Measurements from ENCODE around the gene COMMD6.

DNA sequence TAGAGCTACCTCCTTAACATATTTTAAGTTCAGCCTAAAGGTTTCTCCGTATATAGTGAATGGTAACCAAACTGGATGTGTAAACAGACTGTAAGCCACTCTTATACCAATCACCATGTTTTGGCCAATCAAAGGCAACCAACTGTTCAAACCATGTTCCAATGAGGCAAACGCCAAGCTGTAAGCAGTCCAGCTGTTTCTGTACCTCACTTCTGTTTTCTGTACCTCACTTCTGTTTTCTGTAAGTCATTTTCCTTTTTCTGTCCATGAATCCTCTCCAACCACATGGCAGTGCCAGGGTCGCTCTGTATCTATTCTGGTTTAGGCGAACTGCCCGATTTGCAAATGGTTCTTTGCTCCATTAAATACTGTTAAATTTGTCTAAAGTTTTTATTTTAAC lies 24.4 kb downstream of the COMMD6 start:
- TF ChIP-seq, protein P1, sequence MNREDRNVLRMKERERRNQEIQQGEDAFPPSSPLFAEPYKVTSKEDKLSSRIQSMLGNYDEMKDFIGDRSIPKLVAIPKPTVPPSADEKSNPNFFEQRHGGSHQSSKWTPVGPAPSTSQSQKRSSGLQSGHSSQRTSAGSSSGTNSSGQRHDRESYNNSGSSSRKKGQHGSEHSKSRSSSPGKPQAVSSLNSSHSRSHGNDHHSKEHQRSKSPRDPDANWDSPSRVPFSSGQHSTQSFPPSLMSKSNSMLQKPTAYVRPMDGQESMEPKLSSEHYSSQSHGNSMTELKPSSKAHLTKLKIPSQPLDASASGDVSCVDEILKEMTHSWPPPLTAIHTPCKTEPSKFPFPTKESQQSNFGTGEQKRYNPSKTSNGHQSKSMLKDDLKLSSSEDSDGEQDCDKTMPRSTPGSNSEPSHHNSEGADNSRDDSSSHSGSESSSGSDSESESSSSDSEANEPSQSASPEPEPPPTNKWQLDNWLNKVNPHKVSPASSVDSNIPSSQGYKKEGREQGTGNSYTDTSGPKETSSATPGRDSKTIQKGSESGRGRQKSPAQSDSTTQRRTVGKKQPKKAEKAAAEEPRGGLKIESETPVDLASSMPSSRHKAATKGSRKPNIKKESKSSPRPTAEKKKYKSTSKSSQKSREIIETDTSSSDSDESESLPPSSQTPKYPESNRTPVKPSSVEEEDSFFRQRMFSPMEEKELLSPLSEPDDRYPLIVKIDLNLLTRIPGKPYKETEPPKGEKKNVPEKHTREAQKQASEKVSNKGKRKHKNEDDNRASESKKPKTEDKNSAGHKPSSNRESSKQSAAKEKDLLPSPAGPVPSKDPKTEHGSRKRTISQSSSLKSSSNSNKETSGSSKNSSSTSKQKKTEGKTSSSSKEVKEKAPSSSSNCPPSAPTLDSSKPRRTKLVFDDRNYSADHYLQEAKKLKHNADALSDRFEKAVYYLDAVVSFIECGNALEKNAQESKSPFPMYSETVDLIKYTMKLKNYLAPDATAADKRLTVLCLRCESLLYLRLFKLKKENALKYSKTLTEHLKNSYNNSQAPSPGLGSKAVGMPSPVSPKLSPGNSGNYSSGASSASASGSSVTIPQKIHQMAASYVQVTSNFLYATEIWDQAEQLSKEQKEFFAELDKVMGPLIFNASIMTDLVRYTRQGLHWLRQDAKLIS (CRISPR knock-in tag; IDR thresholded peaks at IDR 0.05): no peak
- no peak for TF ChIP-seq ZKSCAN8 (CRISPR knock-in tag; IDR thresholded peaks at IDR 0.05; ENCODE audit: borderline replicate concordance)
- TF ChIP-seq POLR2AphosphoS5 (IDR thresholded peaks at IDR 0.05; ENCODE audit: low read depth, low read length): no peak
- TF ChIP-seq DDIT3 (CRISPR knock-in tag; IDR thresholded peaks at IDR 0.05): no peak
- TF ChIP-seq FLYWCH1 (CRISPR knock-in tag; IDR thresholded peaks at IDR 0.05): no peak
- no peak for TF ChIP-seq SCMH1 (CRISPR knock-in tag; IDR thresholded peaks at IDR 0.05; ENCODE audit: borderline replicate concordance)
- no peak for TF ChIP-seq CHD4 (IDR thresholded peaks at IDR 0.05; ENCODE audit: borderline replicate concordance, low read length)
- no peak for TF ChIP-seq EZH2 (conservative IDR thresholded peaks at IDR 0.05; ENCODE audit: low read depth, low read length)
- no peak for TF ChIP-seq PAWR (CRISPR knock-in tag; IDR thresholded peaks at IDR 0.05; ENCODE audit: borderline replicate concordance)
- no peak for TF ChIP-seq ZNF17 (CRISPR knock-in tag; IDR thresholded peaks at IDR 0.05)
- TF ChIP-seq SP1 (IDR thresholded peaks at IDR 0.05): no peak
- no peak for TF ChIP-seq SP1 (CRISPR knock-in tag; IDR thresholded peaks at IDR 0.05)

Measured in HepG2 (cell line).